ENCODE data around the gene PLEKHA7.
"Not testable (repeated sequence)": the region's sequence is repeated elsewhere in the genome, so short reads cannot be mapped to it uniquely, and the experiment has no call there.

The PLEKHA7 gene

DNA sequence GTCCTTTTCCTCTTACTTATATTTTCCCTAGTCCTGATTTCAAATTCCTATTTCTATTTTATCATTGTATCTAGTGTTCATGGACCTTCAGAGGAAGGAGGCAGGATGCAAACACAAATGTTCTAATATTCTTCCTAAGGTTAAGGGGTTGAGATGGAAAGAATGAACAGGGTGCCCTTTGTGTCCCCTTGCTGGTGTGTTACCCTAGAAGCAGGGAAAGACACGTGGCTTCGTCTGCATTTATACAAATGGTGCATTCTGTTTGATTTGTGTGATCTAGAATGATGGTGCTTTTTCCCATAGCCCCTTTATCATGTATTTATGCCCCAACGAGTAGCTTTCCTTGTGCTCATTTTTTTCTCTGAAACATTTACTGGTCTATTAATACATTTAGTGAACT, 76.2 kb downstream of the PLEKHA7 start:
- no peak for DNase-seq (ENCODE audit: low spot score)

DNA sequence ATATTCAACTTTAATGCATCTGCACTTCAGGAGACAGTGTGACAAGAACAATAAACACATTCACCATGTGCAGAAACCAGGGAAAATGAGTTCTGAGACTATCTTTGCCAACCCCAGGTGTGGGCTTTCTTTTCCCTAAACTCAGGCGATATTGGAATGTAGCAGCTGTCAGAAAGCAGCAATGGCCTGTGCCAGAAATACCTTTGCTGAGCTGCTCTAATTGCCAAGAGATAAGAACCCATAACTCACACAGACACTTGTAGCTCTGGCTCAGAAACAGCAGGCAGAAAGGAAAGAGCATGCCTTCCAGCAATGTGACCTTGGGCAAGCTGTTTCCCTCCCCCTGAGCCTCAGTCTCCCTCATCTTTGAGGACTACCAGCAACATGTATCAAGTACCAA, 77.6 kb downstream of the PLEKHA7 start:
- no peak for DNase-seq (ENCODE audit: low spot score)

DNA sequence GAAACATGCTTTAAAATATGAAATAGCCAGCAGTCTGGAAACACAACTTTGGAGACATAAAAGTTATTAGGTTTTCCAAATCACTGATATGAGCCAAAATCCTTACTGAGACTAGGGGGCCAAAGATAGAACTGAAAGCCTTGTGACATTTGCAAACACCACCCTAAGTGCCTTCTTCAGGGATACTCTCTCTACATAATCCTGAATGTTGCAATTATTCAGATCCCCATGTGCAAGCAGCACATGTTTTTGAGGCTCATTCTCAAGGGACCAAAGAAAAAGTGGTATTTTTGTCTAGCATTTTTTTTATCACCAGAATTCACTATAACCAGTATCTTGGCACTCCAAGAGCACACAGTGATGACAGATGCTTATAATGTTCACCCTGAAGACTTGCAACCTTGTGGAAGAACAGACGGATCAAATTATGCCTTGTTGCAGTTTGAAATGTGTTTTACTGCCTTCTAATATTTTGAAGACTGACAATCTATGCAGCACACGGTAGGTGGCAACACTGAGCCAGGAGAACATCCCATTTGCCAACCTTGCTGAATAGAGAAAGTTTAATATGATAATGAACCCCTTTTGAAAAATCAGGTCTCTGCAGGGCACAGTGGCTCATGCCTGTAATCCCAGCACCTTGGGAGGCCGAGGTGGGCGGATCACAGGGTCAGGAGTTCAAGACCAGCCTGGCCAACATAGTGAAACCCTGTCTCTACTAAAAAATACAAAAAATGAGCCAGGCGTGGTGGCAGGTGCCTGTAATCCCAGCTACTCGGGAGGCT, 78.5 kb downstream of the PLEKHA7 start:
- no peak for DNase-seq (ENCODE audit: low spot score)

DNA sequence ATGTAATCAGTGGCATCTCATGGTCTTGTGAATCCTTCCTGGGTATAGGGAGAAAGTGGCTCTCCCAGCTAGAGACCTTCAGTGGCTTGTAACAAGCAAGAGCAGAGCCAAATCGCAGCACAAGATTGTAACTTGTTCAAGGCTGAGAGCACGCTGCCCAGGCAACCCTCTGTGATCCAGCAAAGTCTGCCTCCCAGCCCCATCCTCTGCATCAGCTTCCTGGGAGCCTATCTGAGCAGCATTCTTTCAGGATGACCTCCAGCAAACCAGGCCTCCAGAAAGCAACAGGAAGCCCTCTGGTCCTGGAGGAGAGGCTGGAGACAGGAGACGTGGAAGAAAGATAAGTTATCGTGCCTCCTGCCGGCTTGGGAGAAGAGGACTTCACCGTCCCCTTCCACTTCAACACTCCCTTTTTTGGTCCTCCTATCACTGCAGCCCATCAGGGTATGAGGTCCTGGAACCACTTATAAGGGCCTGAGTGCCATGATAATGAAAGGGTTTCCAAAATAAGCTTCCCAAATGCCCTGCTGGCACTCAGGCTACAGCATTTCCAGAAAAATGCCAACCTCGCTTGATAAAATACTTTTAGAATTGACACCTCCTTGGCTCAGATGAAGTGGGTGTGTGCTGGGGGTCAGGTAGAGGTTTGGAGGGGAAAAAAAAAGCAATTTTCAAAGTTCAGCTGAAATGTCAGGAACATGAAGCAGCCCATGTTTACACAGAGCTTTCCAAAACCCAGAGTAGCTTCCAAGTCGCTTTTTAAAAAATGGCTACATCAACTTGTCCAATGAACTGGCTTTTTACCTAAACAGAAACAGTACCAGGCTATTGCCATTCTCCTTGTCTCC, 80.2 kb downstream of the PLEKHA7 start:
- no peak for DNase-seq (ENCODE audit: low spot score)

DNA sequence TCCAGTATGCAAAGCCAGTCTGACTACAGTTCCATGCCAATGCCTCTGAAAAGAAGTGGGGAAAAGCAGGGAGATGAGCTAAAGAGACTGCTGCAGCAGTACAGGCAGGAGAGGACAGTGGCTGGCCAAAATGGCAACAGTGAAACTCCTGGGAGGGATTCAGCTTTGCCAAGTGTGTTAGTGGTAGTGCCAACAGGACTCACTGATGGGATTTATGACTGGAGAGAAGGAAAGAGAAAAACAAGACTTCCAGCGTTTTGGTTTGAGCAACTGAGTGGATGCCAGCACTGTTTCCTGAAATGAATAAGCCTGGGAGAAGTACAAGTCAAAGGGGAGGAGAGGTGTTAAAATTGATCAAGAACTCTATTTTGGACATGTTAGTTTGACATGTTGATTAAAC, 80.9 kb downstream of the PLEKHA7 start:
- DNase-seq (ENCODE audit: low spot score) = no peak

DNA sequence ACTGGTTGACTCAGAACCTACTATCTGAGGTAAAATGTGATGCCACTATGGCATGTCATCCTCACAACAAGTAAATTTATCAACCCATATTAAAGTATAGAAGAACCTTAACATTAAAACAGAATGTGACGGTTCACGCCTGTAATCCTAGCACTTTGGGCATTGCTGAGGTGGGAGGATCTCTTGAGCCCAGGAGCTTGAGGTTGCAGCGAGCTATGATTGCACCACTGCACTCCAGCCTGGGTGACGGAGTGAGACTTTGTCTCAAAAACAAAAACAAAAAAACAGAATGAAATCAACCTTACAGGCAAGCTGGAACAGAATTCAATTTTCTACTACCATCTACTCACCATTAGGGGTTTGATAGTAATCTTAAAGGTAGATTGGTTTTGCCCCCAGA, 86.2 kb downstream of the PLEKHA7 start:
- no peak for DNase-seq (ENCODE audit: low spot score)

DNA sequence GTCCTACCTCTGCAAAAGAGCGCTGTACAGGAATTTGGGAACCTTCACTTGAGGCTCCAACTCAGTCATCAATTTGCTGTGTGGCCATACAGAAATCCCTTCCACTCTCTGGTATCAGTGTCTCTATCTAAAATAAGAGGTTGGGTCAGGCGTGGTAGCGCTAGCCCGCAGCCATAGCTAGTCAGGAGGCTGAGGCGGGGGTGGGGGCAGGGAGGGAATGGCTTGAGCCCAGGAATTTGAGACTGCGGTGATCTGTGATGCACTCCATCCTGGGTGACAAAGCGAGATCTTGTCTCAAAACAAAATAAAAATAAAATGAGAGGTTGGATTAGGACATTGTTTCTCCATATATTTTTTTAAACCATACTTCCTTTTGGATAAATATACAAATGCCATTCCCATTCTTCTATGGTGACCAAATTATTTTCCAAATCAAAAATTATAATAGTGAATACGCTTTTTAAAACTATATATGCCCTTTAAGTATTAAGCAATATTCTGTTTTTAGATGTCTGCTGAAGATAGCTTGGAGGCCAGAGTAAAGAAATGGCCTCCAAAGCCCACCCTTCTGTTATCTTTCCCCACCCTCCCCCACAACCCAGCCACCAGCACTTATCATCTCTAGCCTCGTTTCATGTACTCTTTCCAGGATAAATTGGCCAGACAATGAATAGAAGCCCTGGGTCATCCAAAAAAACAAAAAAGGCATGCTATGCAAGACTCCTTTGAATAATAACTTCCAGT, 87.2 kb downstream of the PLEKHA7 start:
- DNase-seq (ENCODE audit: low spot score) = no peak

DNA sequence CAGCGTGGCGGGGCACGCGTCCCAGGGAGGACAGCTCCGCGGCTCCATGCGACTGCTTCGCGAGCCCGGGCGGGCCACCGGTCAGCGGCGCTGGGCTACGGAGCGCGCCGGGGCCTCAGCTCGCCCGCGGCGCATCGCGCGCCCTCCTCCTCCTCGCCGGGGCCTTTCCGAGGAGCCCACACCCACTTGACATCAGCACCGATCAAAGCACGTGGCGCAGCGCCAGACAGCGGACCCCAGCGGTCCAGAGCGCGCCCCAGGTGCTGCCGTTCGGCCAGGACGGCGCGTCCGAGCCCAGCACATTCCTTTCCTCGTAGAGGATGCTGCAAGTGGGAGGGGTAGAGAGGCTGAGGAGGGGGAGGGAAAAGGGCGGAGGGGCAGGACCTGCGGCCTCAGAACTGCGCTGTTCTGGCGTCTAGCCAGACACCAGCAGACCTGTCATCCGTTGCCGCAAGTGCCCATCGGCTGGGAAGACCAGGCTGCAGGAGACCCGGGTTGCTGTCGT, 88.6 kb downstream of the PLEKHA7 start:
- DNase-seq (ENCODE audit: low spot score) = no peak

DNA sequence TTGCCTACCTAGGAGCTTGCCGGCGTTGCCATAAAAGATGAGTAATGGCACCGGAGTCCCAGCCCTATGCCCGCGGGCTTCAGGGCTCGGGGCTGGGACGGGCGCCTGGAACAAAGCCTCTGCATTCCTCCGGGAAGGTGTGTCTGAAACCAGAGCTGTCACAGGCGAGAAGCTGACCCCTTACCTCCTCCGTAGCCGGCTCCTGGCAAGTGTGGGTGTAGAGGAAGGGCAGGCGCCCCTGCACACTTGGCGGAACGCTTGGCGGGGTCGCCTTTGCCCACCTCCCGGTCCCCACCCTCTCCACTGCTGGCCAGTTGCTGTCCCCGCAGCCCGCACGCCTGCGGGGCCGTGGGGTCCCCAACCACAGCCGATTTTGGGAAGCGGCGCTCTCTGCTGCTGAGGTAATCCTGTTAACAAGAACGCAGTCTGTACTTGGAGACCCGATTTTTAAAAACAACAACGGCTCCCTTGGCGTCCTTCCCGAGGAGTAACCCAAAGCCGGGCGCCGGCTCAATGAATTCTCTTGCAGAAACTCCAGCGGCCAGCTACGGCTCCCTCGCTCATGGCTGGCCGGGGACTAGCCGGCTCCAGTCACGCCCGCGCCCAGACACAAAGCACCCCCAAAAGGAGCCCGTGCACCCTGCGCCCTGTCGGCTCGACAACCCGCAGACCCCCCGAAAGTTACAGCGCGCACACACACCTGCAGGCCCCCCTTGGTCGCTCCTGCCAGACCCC, 89.2 kb downstream of the PLEKHA7 start:
- DNase-seq (ENCODE audit: low spot score) = no peak

DNA sequence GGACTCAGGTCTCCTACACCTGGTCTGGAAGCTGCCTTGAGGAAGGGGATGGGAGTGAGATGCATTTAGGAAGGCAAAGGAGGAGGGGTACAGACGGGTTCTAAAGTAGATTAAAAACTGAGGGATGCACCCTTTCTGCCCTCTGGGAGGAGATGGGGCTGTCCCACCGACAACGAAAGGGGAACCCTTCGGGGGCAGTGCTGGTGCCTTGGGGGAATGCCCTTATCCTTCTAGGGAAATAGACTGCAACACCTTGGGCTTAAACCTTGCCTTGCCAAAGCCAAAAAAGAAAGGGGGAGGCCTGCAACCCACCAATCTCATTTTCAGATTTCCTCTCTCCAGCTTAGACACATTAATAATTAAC, 89.8 kb downstream of the PLEKHA7 start:
- DNase-seq (ENCODE audit: low spot score) = no peak

DNA sequence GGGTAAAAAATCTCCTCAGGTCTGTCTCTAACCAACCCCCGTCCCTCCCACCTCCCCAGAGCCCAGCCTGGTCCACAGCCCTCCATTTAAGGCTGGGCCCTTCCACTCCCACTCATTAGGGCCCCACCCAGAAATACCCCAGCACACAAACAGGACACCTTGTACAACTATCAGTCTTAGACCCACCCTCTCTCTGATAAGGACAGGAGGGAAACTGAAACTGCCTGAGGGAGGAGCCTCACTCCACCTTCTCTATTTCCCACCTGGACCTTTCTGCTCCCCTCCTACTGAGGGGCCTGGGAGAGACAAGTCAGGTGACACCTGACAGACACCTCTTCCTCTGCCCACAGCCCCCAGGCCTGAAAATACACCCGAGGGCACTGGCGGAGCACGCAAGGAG, 90.2 kb downstream of the PLEKHA7 start:
- DNase-seq (ENCODE audit: low spot score) = no peak

DNA sequence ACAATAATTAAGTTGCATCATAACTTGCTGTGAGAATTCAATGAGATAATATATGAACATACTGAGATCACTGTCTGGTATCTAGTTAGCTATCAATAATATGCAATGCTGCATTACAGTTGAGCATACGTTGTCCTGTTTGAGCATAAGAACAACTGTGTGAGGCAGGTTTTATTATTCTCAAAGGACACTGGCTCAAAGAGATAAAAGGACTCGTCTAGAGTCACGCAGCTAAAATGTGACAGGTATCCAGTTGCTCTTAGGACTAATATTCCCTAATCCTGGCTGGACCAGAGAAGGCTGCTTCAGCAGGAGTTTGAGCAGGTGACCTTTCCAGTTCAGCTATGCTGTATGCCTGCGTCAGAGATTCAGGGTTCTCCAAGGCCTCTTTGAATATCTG, 92.5 kb downstream of the PLEKHA7 start:
- DNase-seq (ENCODE audit: low spot score) = no peak

DNA sequence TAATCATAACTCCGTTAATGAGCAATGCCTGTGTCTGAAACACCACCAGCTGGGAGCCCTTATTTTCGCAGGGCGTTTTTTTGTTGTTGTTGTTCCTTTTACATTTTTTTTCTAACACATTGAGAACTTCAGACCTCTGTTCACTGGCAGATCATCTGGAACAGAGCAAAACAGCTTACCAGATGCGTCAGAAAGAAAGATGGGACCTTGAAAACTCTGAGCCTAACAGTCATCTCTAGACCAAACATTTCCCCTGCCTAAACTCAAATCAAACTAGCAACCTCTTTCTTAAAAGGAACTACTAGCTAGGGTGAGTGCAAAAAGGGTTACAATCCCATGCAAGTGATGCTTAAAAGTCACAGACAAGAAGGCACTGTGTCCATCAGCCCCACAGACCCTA, 93.2 kb downstream of the PLEKHA7 start:
- no peak for DNase-seq (ENCODE audit: low spot score)

DNA sequence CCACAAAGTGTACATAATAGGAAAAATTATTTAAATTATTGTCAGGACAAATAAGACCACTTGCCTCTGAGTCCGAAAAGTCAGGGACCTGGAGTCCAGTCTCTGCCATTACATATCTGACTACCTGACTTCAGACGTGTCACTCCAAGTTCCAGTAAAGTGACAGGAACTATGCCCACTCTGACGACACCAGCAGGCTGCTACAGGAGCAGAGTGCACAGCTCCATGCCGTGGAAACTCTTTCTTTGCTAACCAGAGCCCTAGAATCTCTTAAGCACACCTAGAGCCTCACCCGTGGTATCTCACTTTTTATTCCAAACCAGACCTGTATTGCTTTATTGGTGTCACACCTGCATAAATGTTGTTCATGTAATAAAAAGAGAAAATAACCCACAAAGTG, 93.7 kb downstream of the PLEKHA7 start:
- DNase-seq (ENCODE audit: low spot score) = no peak

DNA sequence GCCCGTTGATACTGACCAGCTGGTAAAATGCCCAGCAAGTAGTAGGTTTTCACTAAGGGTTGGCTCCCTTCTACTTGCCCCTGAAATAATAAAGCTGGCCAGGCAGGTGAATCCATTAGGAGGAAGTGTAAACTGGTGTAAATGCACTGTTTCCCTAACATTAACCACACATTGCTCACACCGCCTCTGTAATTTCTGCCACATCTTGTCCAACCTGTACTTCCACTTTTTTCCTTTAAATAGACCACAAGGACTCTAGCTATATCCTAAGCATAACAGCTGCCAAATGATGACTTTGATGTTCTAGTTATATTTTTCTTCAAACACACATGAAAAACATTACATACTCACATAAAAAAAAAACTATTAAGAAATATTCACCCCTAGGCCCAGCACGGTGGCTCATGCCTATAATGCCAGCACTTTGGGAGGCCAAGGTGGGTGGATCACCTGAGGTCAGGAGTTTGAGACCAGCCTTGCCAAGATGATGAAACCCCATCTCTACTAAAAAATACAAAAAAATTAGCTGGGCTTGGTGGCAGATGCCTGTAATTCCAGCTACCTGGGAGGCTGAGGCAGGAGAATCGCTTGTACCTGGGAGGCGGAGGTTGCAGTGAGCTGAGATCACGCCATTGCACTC, 95.6 kb downstream of the PLEKHA7 start:
- DNase-seq (ENCODE audit: low spot score) = not testable (repeated sequence)

DNA sequence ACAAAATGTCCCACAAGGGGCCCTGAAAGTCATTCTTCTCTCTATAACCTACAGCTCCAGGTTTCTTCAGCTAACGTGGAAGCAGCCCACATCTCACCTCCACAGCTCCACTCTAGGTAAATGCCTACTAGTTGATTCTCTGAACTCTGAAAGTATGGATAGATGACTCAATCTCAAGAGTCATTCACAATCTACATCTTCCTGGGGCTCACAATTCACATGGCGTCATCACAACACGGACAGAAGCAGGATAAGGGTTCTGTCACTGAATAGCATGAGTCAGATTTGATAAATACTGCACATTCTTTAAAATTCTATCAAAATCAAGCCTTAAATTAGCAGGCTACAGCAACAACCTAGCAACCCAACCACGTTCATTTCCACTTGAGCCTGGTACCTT, 96.3 kb downstream of the PLEKHA7 start:
- DNase-seq (ENCODE audit: low spot score) = no peak

DNA sequence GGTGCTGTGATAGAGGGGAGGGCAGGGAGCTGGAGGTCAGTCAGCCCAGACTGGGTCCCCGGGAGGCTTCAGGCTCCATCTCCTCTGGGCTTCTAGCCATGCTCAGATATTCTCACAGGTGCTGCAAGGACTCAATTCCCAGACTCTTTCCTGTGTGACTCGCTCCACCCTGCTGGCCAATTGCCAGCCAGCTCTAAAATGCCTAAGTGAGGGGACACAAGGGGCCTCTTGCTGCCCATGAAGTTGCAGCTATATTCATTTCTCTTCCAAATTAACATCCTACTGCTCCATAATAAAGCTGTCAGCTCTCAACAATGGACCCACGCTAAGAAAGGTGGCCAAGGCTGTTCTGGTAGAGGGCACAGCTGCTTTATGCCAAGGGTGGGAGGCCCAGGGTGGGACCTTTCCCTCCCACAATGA, 101.5 kb downstream of the PLEKHA7 start:
- no peak for DNase-seq (ENCODE audit: low spot score)

DNA sequence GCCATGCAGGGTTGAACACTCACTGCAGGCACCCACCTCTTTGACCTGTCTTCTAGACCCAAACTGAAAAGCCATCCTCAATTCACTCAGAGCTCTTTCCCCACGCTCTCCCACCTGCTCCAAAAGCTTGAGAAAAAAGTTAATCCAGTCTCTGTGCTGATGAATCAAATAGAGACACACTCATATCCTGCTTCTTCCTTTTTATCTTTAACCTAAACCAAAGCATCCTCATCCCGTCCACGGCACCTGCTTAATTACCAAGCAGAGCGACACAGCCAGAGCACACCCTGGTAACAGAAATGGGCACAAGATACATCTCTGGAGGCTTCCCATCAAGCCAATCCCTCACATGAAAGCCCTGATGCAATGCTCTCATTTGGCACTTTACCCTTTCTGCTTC, 102.6 kb downstream of the PLEKHA7 start:
- DNase-seq (ENCODE audit: low spot score) = no peak

DNA sequence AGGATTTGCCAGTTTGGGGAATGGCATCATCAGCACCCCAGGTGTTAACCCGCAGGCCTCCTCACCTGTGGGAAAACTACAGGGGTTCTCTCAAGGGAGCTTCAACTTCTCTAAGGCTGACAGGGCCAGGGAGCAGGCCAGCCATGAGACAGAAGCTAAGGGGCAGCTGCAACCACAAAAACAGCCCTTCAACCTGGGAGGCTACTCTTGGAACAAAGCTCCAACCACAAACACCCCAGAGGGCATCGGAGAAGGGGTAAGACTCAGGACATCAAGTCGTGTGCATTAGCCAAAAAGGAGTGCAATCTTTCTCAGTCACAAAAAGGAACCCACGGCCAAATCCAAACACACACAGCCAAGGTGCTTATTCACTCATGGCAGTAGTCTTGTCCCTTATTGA, 103.0 kb downstream of the PLEKHA7 start:
- no peak for DNase-seq (ENCODE audit: low spot score)

DNA sequence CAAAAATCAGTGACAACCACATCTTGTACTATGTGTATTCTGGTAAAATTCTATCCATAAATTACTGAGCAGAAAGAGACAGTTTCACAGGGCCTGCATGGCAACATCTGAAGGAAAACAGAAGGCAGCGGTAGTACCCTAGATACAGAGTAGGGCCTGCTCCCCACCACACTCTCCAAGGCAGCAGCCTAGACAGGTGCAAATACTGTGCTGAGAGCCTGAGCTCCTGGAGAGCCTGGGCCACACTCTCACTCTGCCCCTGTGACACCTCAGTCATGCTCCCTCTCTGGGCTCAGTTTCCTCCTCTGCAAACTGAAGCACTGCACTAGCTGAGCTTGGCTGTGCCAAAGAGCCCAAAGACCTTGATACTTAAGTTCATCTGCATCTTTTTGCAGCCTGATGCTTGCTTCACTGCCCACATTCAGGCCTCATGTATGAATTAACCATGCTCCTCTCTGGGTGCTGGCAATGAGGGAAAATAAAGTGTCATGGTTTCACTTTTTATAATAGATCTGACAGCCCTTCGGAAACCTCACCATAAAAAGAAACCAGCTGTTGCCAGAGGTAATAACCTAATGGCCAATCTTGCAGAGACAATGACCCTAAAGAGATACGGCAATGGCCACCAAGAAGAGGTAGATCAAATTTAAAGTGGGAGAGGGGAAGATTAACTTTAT, 104.7 kb downstream of the PLEKHA7 start:
- no peak for DNase-seq (ENCODE audit: low spot score)

DNA sequence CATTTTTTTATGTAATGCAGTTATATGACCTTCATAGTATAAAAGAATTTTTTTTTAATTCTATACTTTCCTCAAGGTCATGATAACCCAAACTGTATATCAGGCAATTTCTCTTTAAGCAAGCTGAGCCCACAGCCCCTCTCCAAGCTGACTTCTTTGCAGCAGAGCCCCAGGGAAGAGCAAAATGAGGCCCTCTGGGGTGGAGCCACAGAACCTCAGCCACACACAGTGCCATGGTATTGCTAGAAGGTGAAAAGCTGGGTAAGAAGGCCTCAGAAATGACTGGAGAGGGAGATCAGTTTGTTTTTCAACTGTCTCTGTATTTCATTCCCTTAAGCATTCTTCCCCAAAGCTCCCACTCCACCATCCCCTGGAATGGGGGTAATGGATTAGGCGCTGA, 108.8 kb downstream of the PLEKHA7 start:
- DNase-seq (ENCODE audit: low spot score) = no peak
